GM12878 (cell line): ENCODE data around the gene ARL4D. TPM values are rescaled to one million over a fixed set of nuclear protein-coding genes. Genes with fewer than 3 reads are reported as not detected.

ENCODE experiments used
- ATAC-seq: fragments of 200-7000 bp; cut with Tn5 transposase; 3 replicates; pipeline ENCODE4 v1.9.1; 2020; ENCODE audit warnings: mild to moderate bottlenecking, moderate library complexity
- BruUV-seq: library from RNA; stranded (reverse); fragments of 400-500 nt; replicated peaks from 2 replicates; lab custom pipeline; 2021; lab: Mats Ljungman, UMichigan
- CTCF ChIA-PET: fragments of 300-600 bp; sonication (Branson Sonifier 250); formaldehyde crosslinking; extraction: SDS; loops from one replicate; lab custom pipeline; 2021; ENCODE audit warnings: inconsistent platforms; lab: Yijun Ruan, JAX
- POLR2A ChIA-PET: fragments of 350-600 bp; formaldehyde crosslinking; extraction: SDS; loops from one replicate; lab custom pipeline; 2021; ENCODE audit warnings: inconsistent platforms; lab: Charles Lee
- RAD21 ChIA-PET: fragments of 300-600 bp; sonication (Branson Sonifier 250); formaldehyde crosslinking; loops from one replicate; lab custom pipeline; 2023; ENCODE audit warnings: antibody characterized with exemption; ENCODE audit not compliant: unreplicated experiment; lab: Charles Lee
- SMC1A ChIA-PET: fragments of 300-600 bp; sonication (Branson Sonifier 250); formaldehyde crosslinking; loops from one replicate; lab custom pipeline; 2023; ENCODE audit not compliant: unreplicated experiment, uncharacterized antibody; lab: Charles Lee
- DNase-seq: peaks from one replicate; pipeline ENCODE4 v3.0.0-alpha.2; 2011; ENCODE audit warnings: low read depth, low spot score
- FAIRE-seq: peaks from 3 replicates; lab custom pipeline; 2011; peaks lifted over from hg19 to GRCh38; lab: Jason Lieb, UNC
- H2AFZ ChIP-seq: 2 replicates; pipeline ENCODE4 v1.6.0; 2011; ENCODE audit warnings: low read depth, low read length, control low read depth; ENCODE audit not compliant: control insufficient read depth
- H3K27ac ChIP-seq: 2 replicates; pipeline ENCODE4 v1.5.1; 2011; ENCODE audit warnings: control low read depth; ENCODE audit not compliant: control insufficient read depth, insufficient read depth
- H3K27me3 ChIP-seq, 2 experiments: replicated peaks in 1 of 2; 2 replicates each; pipeline versions ENCODE4 v1.6.0 to v1.6.1; 2011; ENCODE audit warnings: low read length in 1 of 2; ENCODE audit not compliant: control insufficient read depth in 2 of 2, insufficient read depth in 2 of 2
- H3K36me3 ChIP-seq, 2 experiments: 2 replicates each; pipeline ENCODE4 v1.5.1; 2011; ENCODE audit warnings: low read length in 1 of 2; ENCODE audit not compliant: control insufficient read depth in 2 of 2, insufficient read depth in 2 of 2
- H3K4me1 ChIP-seq: 2 replicates; pipeline ENCODE4 v1.6.1; 2011; ENCODE audit warnings: mild to moderate bottlenecking, low read length, moderate library complexity, mixed read lengths; ENCODE audit not compliant: control insufficient read depth, insufficient read depth
- H3K4me2 ChIP-seq: 2 replicates; pipeline ENCODE4 v1.6.0; 2011; ENCODE audit warnings: control low read depth; ENCODE audit not compliant: control insufficient read depth, insufficient read depth
- H3K4me3 ChIP-seq: fragments of 200-600 bp; sonication (generic); 2 replicates; pipeline ENCODE4 v1.5.1; 2016
- H3K79me2 ChIP-seq: 2 replicates; pipeline ENCODE4 v1.6.0; 2011; ENCODE audit warnings: low read length; ENCODE audit not compliant: control insufficient read depth, insufficient read depth
- H3K9ac ChIP-seq: 2 replicates; pipeline ENCODE4 v1.8.0; 2011; ENCODE audit warnings: low read length, control low read depth, mixed read lengths; ENCODE audit not compliant: control insufficient read depth, insufficient read depth
- H3K9me3 ChIP-seq: replicated peaks from 3 replicates; pipeline ENCODE4 v1.5.1; 2011; ENCODE audit warnings: mild to moderate bottlenecking, low read length; ENCODE audit not compliant: control insufficient read depth, insufficient read depth
- H4K20me1 ChIP-seq: 2 replicates; pipeline ENCODE4 v1.6.0; 2011; ENCODE audit not compliant: control insufficient read depth, insufficient read depth
- BACH1 ChIP-seq: fragments of 450-650 bp; IDR thresholded peaks from 2 replicates; pipeline ENCODE4 v1.6.1; 2017; ENCODE audit warnings: mild to moderate bottlenecking, borderline replicate concordance
- CBFB ChIP-seq: IDR thresholded peaks from 2 replicates; pipeline ENCODE4 v1.6.1; 2016; ENCODE audit warnings: antibody characterized with exemption, low read depth
- CEBPZ ChIP-seq: fragments of 150-350 bp; IDR thresholded peaks from 2 replicates; pipeline ENCODE4 v1.6.1; 2016; ENCODE audit warnings: low read depth, low read length
- CREB1 ChIP-seq: IDR thresholded peaks from 2 replicates; pipeline ENCODE4 v1.6.1; 2012; ENCODE audit warnings: low read depth, mild to moderate bottlenecking, inconsistent platforms
- EED ChIP-seq: sonication (generic); IDR thresholded peaks from 2 replicates; pipeline ENCODE4 v1.6.1; 2016; ENCODE audit warnings: antibody characterized with exemption, low read depth
- FOXK2 ChIP-seq: fragments of 450-650 bp; IDR thresholded peaks from 2 replicates; pipeline ENCODE4 v1.6.1; 2017; ENCODE audit warnings: mild to moderate bottlenecking, moderate library complexity
- FOXM1 ChIP-seq: IDR thresholded peaks from 2 replicates; pipeline ENCODE4 v1.6.1; 2012; ENCODE audit warnings: low read depth, mild to moderate bottlenecking, inconsistent platforms, low read length, moderate library complexity
- GATAD2B ChIP-seq: fragments of 450-650 bp; conservative IDR thresholded peaks from 2 replicates; pipeline ENCODE4 v1.6.1; 2017; ENCODE audit warnings: low read depth, mild to moderate bottlenecking, moderate library complexity
- HDGF ChIP-seq: fragments of 450-650 bp; IDR thresholded peaks from 2 replicates; pipeline ENCODE4 v1.6.1; 2016; ENCODE audit warnings: antibody characterized with exemption
- HSF1 ChIP-seq: fragments of 150-350 bp; IDR thresholded peaks from 2 replicates; pipeline ENCODE4 v1.6.1; 2014; ENCODE audit warnings: mild to moderate bottlenecking, low read depth, low read length
- IRF4 ChIP-seq: IDR thresholded peaks from 2 replicates; pipeline ENCODE4 v1.6.1; 2011; ENCODE audit warnings: low read depth, low read length
- KLF5 ChIP-seq: fragments of 450-650 bp; IDR thresholded peaks from 2 replicates; pipeline ENCODE4 v1.6.1; 2014; ENCODE audit warnings: mild to moderate bottlenecking; ENCODE audit not compliant: partially characterized antibody
- LARP7 ChIP-seq: fragments of 450-650 bp; IDR thresholded peaks from 2 replicates; pipeline ENCODE4 v1.6.1; 2017; ENCODE audit warnings: mild to moderate bottlenecking
- NR2C1 ChIP-seq: fragments of 450-650 bp; IDR thresholded peaks from 2 replicates; pipeline ENCODE4 v1.6.1; 2017; ENCODE audit warnings: antibody characterized with exemption, mild to moderate bottlenecking, moderate library complexity
- NRF1 ChIP-seq: conservative IDR thresholded peaks from 2 replicates; pipeline ENCODE4 v1.6.1; 2011; ENCODE audit warnings: mild to moderate bottlenecking, low read depth, low read length, improper control_type of control experiment
- POU2F2 ChIP-seq: IDR thresholded peaks from 3 replicates; pipeline ENCODE4 v1.6.1; 2011; ENCODE audit warnings: low read depth, mild to moderate bottlenecking, low read length, borderline replicate concordance
- RBBP5 ChIP-seq: fragments of 200-600 bp; sonication (generic); conservative IDR thresholded peaks from 2 replicates; pipeline ENCODE4 v1.6.1; 2016
- SIN3A ChIP-seq: IDR thresholded peaks from 2 replicates; pipeline ENCODE4 v1.6.1; 2012; ENCODE audit warnings: low read depth, low read length, improper control_type of control experiment
- SMARCA5 ChIP-seq: fragments of 450-650 bp; IDR thresholded peaks from 2 replicates; pipeline ENCODE4 v1.6.1; 2017; ENCODE audit warnings: mild to moderate bottlenecking
- SMC3 ChIP-seq: IDR thresholded peaks from 2 replicates; pipeline ENCODE4 v1.6.1; 2011; ENCODE audit warnings: low read length, improper control_type of control experiment, borderline replicate concordance
- SRF ChIP-seq, 2 experiments: IDR thresholded peaks; 2 replicates each; pipeline ENCODE4 v1.6.1; 2011; ENCODE audit warnings: low read depth in 2 of 2, low read length in 2 of 2, mild to moderate bottlenecking in 1 of 2, moderate library complexity in 1 of 2
- SUPT20H ChIP-seq: IDR thresholded peaks from 2 replicates; pipeline ENCODE4 v1.6.1; 2011; ENCODE audit warnings: low read depth, mild to moderate bottlenecking, low read length, moderate library complexity, borderline replicate concordance; ENCODE audit not compliant: control insufficient read depth
- WGBS: methylation state at CpG from one replicate; pipeline ENCODE4 v1.1.6; 2016; ENCODE audit warnings: low lambda C conversion rate; ENCODE audit not compliant: insufficient replicate concordance, insufficient coverage; ENCODE audit errors: missing lambda C conversion rate; 5-methylcytosine and 5-hydroxymethylcytosine counted together
- in situ Hi-C: fragments of 300-500 bp; cut with MboI; formaldehyde crosslinking; loops from 9 replicates; pipeline ENCODE4 v1.14.3; 2018; ENCODE audit warnings: mixed read lengths
- intact Hi-C: fragments of 100-400 bp; cut with micrococcal nuclease; formaldehyde crosslinking; loops from one replicate; pipeline ENCODE4 v1.14.2; 2022; ENCODE audit not compliant: unreplicated experiment
- polyA plus RNA-seq, 11 experiments: library from polyadenylated mRNA; depleted of rRNA in 4 of 11; unstranded in 6 of 11; stranded (reverse) in 5 of 11; fragments of >200 nt; fragmentation: Nextera tagmentation in 4 of 11; fragmentation: Illumina TruSeq in 1 of 11; extraction: Ambion mirVana in 4 of 11; extraction: Trizol in 1 of 11; gene quantifications; 1 replicate in 1 of 11; 2 replicates in 10 of 11; pipeline versions ENCODE4 v1.2.1 to v1.2.3, GENCODE V29; 2011 to 2016; ENCODE audit warnings: inconsistent platforms in 2 of 11, missing spikeins in 2 of 11, low read depth in 1 of 11
- total RNA-seq, 4 experiments: library from RNA; depleted of rRNA in 3 of 4; stranded (reverse); fragments of >200 nt in 3 of 4; fragmentation: Illumina TruSeq in 1 of 4; extraction: Trizol in 1 of 4; gene quantifications; 2 replicates each; pipeline versions ENCODE4 v1.2.1 to v1.2.3, GENCODE V29; 2013 to 2021

Gene ARL4D
- total and polyA plus RNA-seq, 10 of the 15 experiments (the other 5 are each of a cell fraction or from before 2014, with no cell fraction given) = 0.10 to 1.5 (median 0.75) TPM

DNA sequence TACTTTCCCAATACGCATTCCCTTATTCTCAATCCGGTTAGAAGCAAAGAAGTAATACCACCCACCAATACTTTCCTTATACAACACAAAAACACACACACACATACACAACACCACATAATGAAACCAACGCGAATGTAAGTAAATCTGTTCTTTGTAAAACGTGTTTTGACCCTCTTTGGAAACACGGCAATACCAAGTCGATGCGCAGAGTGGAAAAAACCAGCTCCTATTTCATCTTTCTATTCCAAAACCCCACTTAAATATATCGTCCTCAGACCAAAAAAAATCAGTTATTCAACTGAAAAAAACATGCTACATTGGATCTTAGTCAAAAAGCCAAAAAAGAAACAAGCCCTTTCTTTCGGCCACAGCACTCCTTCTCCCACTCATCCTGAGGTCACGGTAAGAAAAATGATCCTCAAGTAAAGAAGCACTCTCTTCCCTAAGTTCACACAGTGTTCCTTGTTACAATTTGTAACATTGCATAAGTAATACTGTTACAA is 31.0 kb upstream of the ARL4D start:
- peaks cover 4% of the 10 kb centered on the region; the same call in 1 of the 2 replicates for H3K79me2 ChIP-seq
- in situ Hi-C loops (loop anchor here (25.0 kb wide), 1 partner anchor 1680 kb away; the partner anchor contains the start of gene EIF1), intact Hi-C loops (loop anchor here (1.0 kb wide), 2 partner anchors 21 to 116 kb away; partner anchors contain the start of gene DHX8)
- H3K4me3 ChIP-seq = peak overlapping the region; percentile 62; the same call in 1 of the 2 replicates
- ATAC-seq (peak; percentile 67), DNase-seq (peak; percentile 91), FAIRE-seq (peak; percentile 64)
- no peaks in the 10 kb centered on the region for H3K9me3 ChIP-seq
- WGBS = under 1% methylated on average over 11 of the region's 11 CpGs
- SMC1A ChIA-PET = interaction anchor here (0.8 to 3.3 kb wide), 7 partner anchors 17 to 304 kb away, joined by 3 to 23 read pairs (median 4); partner anchors contain the start of gene DHX8
- CTCF ChIA-PET = interaction anchor here (0.9 to 4.7 kb wide), 8 partner anchors 19 to 306 kb away, joined by 3 to 52 read pairs (median 5); partner anchors contain the start of gene DHX8
- peak overlapping the region; percentile 99 for H3K27ac ChIP-seq
- peak overlapping the region; percentile 98 for H2AFZ ChIP-seq
- POLR2A ChIA-PET = interaction anchor here (0.5 to 3.7 kb wide), 11 partner anchors 8 to 1461 kb away, joined by 3 to 49 read pairs (median 3); partner anchors contain the start of genes DHX8 and TMEM106A
- no peaks in the 10 kb centered on the region for H4K20me1 ChIP-seq
- H3K4me2 ChIP-seq = peak overlapping the region; percentile 94
- BruUV-seq = no TSS peak
- H3K36me3 ChIP-seq = no peaks in the 10 kb centered on the region
- peak overlapping the region; percentile 90 for H3K9ac ChIP-seq
- RAD21 ChIA-PET = interaction anchor here (0.7 to 3.6 kb wide), 9 partner anchors 20 to 370 kb away, joined by 3 to 43 read pairs (median 3); partner anchors contain the start of genes DHX8 and RPL27
- peaks cover 44% of the 10 kb centered on the region for H3K4me1 ChIP-seq
- no peaks in the 10 kb centered on the region for H3K27me3 ChIP-seq
- TF ChIP-seq LARP7 (no peak), IRF4 (peak; percentile 55), RBBP5 (no peak), CREB1 (peak; percentile 82), SUPT20H (no peak), KLF5 (peak; percentile 96), NRF1 (no peak), HDGF (0 out of 2 replicates have a peak, but pooled peaks have one; percentile 28), BACH1 (peak; percentile 99), SMC3 (no peak), CBFB (peak; percentile 100), SMARCA5 (no peak; the same call in 1 of the 2 replicates), EED (peak; percentile 69), CEBPZ (peak; percentile 51; the same call in 1 of the 2 replicates), HSF1 (no peak), SRF (IDR thresholded peaks at IDR 0.05; ENCODE audit: low read depth in 2 of 2, low read length in 2 of 2) (peak in 1 of 2 experiments; percentile 28; a peak in 1 of 4 replicates), NR2C1 (peak; percentile 17; the same call in 1 of the 2 replicates), GATAD2B (no peak), FOXM1 (peak; percentile 93), FOXK2 (peak; percentile 84), POU2F2 (peak; percentile 97), SIN3A (no peak)
